KMS-11 (cell line): Measurements from ENCODE around the gene FREM3.

Experiments
- H2AFZ ChIP-seq: fragments of 200-600 bp; sonication (generic); 2 replicates; pipeline ENCODE4 v1.6.1; 2016; ENCODE audit warnings: antibody characterized with exemption, mixed run types, low read depth
- H3K27ac ChIP-seq: fragments of 200-600 bp; sonication (generic); 2 replicates; pipeline ENCODE4 v1.6.1; 2016; ENCODE audit warnings: mild to moderate bottlenecking, mixed run types
- H3K27me3 ChIP-seq: fragments of 200-600 bp; sonication (generic); 2 replicates; pipeline ENCODE4 v1.6.1; 2017; ENCODE audit warnings: mild to moderate bottlenecking, low read depth, mixed run types, moderate library complexity; ENCODE audit not compliant: insufficient read depth
- H3K36me3 ChIP-seq: fragments of 200-600 bp; sonication (generic); 2 replicates; pipeline ENCODE4 v1.6.1; 2017; ENCODE audit warnings: mild to moderate bottlenecking, mixed run types; ENCODE audit not compliant: insufficient read depth
- H3K4me1 ChIP-seq: fragments of 200-600 bp; sonication (generic); 2 replicates; pipeline ENCODE4 v1.6.1; 2016; ENCODE audit warnings: mild to moderate bottlenecking, low read depth, mixed run types; ENCODE audit not compliant: poor library complexity, severe bottlenecking
- H3K4me2 ChIP-seq: fragments of 200-600 bp; sonication (generic); 2 replicates; pipeline ENCODE4 v1.7.0; 2016; ENCODE audit warnings: mild to moderate bottlenecking, mixed run types
- H3K4me3 ChIP-seq: fragments of 200-600 bp; sonication (generic); IDR thresholded peaks from 2 replicates; pipeline ENCODE4 v1.6.1; 2017; ENCODE audit warnings: low read depth, low read length, mixed read lengths; ENCODE audit not compliant: insufficient read depth
- H3K79me2 ChIP-seq: fragments of 200-600 bp; sonication (generic); 2 replicates; pipeline ENCODE4 v1.6.1; 2016; ENCODE audit warnings: low read depth, mixed run types; ENCODE audit not compliant: insufficient read depth
- H3K9ac ChIP-seq: fragments of 200-600 bp; sonication (generic); 2 replicates; pipeline ENCODE4 v1.6.1; 2016; ENCODE audit warnings: mild to moderate bottlenecking, mixed run types
- H4K20me1 ChIP-seq: fragments of 200-600 bp; sonication (generic); 2 replicates; pipeline ENCODE4 v1.6.1; 2016; ENCODE audit warnings: mild to moderate bottlenecking, mixed run types; ENCODE audit not compliant: insufficient read depth
- TF ChIP-seq, protein P1 (sequence below): fragments of 200-600 bp; sonication (generic); conservative IDR thresholded peaks from 2 replicates; pipeline ENCODE4 v1.6.1; 2017; ENCODE audit warnings: low read depth, mild to moderate bottlenecking, antibody characterized with exemption, low read length, moderate library complexity, mixed read lengths

The FREM3 gene

DNA sequence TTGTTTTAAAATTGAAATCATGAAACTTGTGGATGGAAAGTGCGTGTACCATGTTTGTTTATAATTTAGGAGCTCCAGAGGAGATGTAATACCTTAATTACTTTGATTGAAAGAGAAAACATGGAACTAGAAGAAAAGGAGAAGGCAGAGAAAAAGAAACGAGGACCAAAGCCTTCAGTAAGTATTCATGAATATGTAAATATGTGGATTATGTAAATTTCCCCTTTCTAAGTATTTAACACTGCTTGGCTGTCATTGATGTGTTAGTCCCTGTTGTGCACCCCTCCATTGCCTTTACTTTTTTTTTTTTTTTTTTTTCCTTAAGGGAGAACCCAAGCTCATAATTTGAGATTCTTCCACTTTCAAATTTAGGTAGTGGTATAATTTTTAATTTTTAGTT, 150.5 kb downstream of the FREM3 start:
- Histone ChIP-seq H2AFZ (no peak overlapping the region), H3K4me1 (no peaks in the 10 kb centered on the region), H3K27me3 (no peaks in the 10 kb centered on the region), H4K20me1 (no peaks in the 10 kb centered on the region), H3K4me2 (no peak overlapping the region), H3K36me3 (peaks cover 20% of the 10 kb centered on the region; the same call in 1 of the 2 replicates), H3K79me2 (no peaks in the 10 kb centered on the region), H3K4me3 (no peak overlapping the region), H3K27ac (no peak overlapping the region), H3K9ac (no peak overlapping the region)
- TF ChIP-seq, protein P1, sequence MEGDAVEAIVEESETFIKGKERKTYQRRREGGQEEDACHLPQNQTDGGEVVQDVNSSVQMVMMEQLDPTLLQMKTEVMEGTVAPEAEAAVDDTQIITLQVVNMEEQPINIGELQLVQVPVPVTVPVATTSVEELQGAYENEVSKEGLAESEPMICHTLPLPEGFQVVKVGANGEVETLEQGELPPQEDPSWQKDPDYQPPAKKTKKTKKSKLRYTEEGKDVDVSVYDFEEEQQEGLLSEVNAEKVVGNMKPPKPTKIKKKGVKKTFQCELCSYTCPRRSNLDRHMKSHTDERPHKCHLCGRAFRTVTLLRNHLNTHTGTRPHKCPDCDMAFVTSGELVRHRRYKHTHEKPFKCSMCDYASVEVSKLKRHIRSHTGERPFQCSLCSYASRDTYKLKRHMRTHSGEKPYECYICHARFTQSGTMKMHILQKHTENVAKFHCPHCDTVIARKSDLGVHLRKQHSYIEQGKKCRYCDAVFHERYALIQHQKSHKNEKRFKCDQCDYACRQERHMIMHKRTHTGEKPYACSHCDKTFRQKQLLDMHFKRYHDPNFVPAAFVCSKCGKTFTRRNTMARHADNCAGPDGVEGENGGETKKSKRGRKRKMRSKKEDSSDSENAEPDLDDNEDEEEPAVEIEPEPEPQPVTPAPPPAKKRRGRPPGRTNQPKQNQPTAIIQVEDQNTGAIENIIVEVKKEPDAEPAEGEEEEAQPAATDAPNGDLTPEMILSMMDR, result no peak

DNA sequence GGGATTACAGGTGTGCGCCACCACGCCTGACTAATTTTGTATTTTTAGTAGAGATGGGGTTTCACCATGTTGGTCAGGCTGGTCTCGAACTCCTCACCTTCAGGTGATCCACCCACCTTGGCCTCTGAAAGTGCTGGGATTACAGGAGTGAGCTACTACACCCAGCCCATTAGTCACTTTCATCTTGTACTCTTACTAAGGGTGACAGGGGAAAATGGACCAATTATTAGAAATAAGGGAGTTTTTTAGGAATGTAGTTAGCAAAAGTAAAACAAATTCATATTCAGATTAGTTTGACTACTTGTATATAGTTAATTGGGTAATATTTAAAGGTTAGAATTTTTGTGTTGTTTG, 160.8 kb downstream of the FREM3 start:
- H3K9ac ChIP-seq, result no peak overlapping the region
- H4K20me1 ChIP-seq, result no peaks in the 10 kb centered on the region
- H3K4me1 ChIP-seq, result peaks cover 12% of the 10 kb centered on the region
- no peak overlapping the region for H2AFZ ChIP-seq
- H3K79me2 ChIP-seq, result no peaks in the 10 kb centered on the region
- no peak overlapping the region for H3K4me2 ChIP-seq
- H3K4me3 ChIP-seq, result no peak overlapping the region
- no peaks in the 10 kb centered on the region for H3K27me3 ChIP-seq
- H3K36me3 ChIP-seq, result peaks cover 20% of the 10 kb centered on the region
- H3K27ac ChIP-seq, result no peak overlapping the region
- TF ChIP-seq, protein P1, result no peak

DNA sequence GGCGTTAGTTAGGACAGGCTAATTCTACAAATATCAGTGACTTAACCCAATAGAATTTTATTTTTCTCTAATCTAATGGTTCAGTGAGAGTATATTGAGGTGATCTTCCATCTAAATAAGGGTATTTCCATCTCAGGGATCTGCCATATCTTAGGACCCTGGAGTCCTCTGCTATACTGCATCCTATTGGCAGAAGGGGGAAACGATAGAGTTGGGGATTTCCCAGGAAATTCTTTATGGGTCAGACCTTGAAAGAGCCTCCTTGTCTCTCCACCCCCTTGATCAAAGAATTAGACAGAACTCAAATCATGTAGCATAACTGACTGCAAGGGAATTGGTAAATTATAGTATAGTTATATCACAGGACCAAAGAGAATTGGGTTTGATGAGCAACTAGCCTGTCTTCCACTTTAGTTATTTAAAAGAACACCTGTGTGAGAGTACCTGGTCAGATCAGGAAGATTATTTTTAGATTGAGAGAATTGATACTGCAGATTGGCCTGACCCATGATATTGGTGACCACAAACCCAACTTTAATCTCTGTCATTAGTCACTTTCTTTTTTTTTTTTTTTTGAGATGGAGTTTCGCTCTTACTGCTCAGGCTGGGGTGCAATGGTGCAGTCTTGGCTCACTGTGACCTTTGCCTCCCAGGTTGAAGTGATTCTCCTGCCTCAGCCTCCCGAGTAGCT, 161.4 kb downstream of the FREM3 start:
- Histone ChIP-seq H3K4me3 (no peak overlapping the region), H4K20me1 (no peaks in the 10 kb centered on the region), H3K4me1 (peaks cover 12% of the 10 kb centered on the region), H3K79me2 (no peaks in the 10 kb centered on the region), H3K4me2 (no peak overlapping the region), H3K9ac (no peak overlapping the region), H2AFZ (no peak overlapping the region), H3K27ac (no peak overlapping the region), H3K36me3 (peaks cover 16% of the 10 kb centered on the region), H3K27me3 (no peaks in the 10 kb centered on the region)
- TF ChIP-seq, protein P1, result no peak

DNA sequence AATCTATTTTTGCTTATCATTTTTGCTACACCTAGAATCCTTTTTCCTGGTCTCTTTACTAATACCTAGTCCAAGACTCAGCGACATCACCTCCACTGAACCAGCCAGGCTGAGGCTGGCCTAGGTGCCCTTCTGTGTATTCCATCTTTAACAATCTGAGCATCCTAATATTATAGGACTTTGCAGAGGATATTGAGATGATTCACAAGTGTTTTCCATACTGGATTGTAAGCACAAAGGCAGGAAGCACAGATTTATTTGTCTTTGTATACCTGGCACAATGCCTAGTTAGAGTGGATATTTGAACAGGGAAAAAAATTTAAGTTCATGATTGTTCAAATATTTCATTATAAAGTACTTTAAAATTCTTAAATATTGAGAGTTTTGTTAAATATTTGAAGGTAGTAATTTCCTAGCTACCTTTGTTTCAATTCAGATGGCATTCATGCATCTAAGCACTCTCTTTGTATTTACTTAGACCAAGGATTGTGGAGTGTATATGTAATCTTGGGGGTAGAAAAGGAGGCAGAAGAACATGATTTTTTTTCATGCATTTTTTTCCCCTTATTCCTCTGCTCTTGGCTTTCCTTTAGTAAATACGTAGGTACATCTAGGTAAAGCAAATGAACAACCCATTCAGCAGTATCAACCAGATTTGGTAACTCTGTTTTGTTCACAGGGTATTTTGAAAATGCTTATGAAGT, 168.5 kb downstream of the FREM3 start:
- no peak overlapping the region for H3K4me3 ChIP-seq
- H2AFZ ChIP-seq, result no peak overlapping the region
- no peak overlapping the region for H3K9ac ChIP-seq
- TF ChIP-seq, protein P1, result no peak; the same call in 1 of the 2 replicates
- no peaks in the 10 kb centered on the region for H4K20me1 ChIP-seq
- H3K4me2 ChIP-seq, result no peak overlapping the region
- no peaks in the 10 kb centered on the region for H3K27me3 ChIP-seq
- H3K4me1 ChIP-seq, result no peaks in the 10 kb centered on the region
- no peaks in the 10 kb centered on the region for H3K79me2 ChIP-seq
- H3K36me3 ChIP-seq, result peaks cover 5% of the 10 kb centered on the region
- H3K27ac ChIP-seq, result no peak overlapping the region
